ENCODE results near the gene COL18A1.

- TF ChIP-seq CTCF (IDR thresholded peaks at IDR 0.05; ENCODE audit: borderline replicate concordance, extremely low read depth, low read length, poor library complexity, severe bottlenecking) (no peak), EZH2 (IDR thresholded peaks at IDR 0.05; ENCODE audit: borderline replicate concordance, low read depth, low read length, severe bottlenecking) (no peak)
Observed at GRCh38 chr21:45510466-45510955, 105.5 kb downstream of the COL18A1 start.
